Thyroid gland (tissue), 4 donors: Measurements from ENCODE around the gene RASA3.

Source experiments
- CTCF ChIP-seq, 6 experiments: fragments of 200-600 bp in 3 of 6; fragments of 450-650 bp in 3 of 6; sonication (generic) in 3 of 6; IDR thresholded peaks; one replicate each; pipeline ENCODE4 v1.5.1; 2016 to 2019; ENCODE audit warnings: antibody characterized with exemption in 6 of 6, mild to moderate bottlenecking in 2 of 6, inconsistent platforms in 1 of 6, moderate library complexity in 1 of 6
- POLR2A ChIP-seq, 2 donors: fragments of 450-650 bp; IDR thresholded peaks; one replicate each; pipeline ENCODE4 v1.6.1; 2017; ENCODE audit warnings: antibody characterized with exemption in 2 of 2, mild to moderate bottlenecking in 2 of 2, moderate library complexity in 1 of 2

DNA sequence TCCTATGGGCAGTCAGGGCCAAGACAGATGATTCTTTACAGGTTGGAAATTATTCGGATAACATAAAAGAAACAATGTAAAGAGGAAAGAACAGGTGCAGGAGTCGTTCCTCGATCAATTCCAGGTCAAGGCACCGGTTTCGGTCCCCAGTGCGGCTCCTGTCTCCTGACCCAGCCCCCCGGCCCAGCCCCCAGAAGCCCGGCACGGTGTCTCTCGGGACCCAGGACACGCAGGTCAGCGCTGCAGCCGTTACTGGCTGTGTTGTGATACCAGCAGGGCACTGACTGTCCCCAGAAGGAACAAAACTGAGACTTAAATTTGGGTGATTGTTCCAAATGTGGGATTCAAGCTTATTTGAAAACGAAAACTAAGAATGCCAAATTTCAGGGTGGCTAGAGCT lies 8.5 kb downstream of the RASA3 start:
- TF ChIP-seq CTCF (IDR thresholded peaks at IDR 0.05) = no peak
- TF ChIP-seq POLR2A (IDR thresholded peaks at IDR 0.05) = no peak
